Measurements from ENCODE around the gene FYN.

FYN gene

DNA sequence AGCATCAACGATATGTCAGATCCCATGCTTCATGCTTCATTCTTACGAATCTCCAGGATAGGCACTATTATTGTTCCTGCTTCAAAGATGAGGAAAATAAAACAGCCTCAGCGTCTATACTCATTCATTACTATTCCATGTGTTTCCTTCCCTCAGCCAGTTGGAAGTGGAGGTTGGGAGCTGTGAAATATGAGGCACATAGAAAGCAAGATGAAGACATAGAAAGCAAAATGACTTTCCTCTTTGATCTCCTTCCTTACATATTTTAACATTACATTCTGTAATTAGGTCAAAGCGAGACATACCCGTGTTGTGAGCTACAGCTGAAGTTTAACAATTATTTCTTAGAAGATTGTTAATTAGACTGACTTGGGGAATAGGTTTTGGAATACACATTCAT lies 125.4 kb downstream of the FYN start:
- no peak for DNase-seq (ENCODE audit: low read depth)

DNA sequence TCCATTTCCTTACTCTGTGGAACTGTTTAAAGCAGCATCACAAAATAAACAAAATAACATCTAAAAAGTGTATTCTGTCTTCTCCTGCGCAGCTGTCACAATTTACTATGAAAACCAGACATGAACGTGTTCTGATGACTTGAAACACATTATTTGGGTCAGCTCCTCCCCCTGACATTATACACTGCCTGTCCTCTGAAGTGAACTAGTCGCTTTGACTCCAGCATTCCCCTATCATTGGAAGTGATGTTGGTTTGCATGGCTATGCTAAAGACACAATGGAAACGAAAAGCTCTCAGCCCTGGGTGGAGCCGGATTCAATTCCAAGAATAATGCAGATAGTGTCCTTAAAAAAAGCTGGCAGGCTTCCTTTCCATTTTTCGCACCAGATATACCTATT lies 125.9 kb downstream of the FYN start:
- no peak for DNase-seq (ENCODE audit: low read depth)

DNA sequence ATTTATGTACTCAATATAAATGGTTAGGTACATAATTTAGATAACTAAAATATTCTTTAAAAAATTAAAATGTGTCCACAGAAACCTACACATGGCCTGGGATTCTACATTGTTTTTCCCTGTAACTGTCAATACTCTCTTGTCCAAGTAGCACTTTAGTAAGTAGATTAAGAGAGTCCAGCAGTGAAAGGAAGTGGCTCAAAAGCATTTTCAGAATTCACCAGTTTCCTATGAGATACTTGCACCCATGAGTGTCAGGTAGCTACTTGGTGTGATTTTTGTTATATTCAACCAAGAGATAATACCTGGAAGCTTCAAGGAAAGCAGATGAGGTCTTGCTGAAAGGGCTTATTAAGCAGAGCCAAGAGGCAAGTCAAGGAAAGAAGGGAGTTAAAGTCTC lies 126.3 kb downstream of the FYN start:
- no peak for DNase-seq (ENCODE audit: low read depth)

DNA sequence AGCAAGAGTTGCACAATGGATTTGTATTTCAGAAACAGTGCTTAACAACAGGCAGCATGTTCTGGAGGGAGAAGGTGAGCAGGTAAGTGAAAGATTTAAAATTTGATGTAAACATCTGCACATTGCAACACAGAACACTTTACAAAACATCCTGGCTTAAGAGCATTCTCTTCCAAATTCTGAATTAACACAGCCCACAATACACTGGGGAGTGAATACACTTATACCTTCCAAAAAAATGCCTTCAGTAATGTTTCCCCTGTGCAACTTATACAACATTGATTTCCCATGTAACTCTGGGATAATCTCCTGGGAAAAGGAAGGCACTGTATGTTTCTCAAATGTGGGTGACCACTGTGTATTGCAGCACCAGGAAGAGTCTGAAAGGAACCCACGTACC lies 127.6 kb downstream of the FYN start:
- no peak for DNase-seq (ENCODE audit: low read depth)

DNA sequence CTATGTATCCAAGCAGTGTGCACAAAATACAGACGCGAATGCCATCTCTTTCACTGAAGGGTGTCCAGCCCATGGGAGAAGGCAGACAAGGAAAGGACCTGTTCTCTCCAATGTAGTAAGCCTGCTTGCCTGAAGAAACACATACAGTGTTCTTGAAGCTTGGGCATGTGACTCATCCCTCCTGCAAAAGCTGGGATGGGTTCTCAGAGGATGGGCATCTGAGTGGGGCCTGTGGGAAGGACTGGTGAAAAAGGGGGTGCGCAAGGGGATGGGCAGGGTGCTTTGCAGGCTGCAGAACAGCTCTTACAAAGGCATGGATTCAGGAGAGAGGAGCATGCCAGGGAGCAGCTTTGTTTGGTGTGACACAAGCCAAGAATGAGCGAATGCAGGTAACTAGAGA lies 128.1 kb downstream of the FYN start:
- no peak for DNase-seq (ENCODE audit: low read depth)

DNA sequence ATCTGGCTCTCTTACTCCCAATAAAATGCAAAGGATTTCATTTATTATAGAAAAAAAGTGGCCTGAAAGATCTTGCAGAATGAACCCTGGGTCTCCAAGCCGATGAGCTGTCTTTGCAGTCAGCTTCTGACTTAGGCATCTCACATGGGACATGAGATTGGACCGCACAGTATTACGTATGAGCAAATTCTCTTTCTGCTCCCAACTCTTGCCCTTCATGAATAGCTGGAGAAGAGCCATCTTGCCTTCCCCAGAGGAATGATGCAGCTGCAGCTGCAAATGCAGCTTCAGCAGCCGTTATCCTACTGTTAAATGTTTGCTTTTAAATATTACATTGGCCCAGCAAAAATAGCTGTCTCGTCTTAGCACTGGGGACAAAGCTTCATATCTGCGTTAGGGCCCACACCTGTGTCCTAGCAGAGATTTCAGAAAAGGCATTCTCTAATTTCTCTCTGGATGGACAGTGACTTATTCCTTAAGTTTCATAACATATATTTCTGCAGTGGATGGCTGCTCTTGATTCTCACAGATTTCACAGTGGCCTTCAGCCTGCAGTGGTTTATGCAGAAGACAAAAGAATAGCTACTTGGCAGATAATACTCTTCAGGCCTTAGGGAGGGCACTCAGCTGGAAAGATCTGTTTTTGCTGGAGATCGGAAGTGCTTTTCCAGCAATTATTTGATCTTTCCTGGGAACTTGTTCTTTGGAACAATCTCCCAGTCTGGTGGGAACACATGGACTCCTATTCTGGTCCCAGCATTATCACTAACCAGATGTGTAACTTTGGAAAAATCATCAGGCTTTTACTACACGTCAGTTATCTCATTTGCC lies 129.2 kb downstream of the FYN start:
- peak; percentile 78 for DNase-seq (ENCODE audit: low read depth)

DNA sequence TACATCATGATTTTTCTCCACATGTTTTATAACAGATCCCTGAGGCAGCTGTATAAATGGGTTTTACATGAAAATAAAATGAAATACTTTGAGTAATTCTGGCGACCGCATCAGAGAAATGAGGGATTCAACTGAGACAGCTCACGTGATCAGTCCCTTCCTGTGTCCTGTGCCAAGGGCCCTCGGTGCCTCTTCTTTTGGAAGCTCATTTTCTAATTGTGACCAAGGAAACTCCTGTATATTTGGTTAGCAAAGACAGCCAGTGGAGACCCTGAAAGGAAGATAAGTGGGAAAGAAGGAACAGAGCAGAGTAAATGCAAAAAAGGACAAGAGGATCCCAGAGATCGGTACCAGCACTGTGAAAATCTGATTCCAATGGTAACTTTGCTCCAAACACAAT lies 129.9 kb downstream of the FYN start:
- DNase-seq (ENCODE audit: low read depth) = no peak

DNA sequence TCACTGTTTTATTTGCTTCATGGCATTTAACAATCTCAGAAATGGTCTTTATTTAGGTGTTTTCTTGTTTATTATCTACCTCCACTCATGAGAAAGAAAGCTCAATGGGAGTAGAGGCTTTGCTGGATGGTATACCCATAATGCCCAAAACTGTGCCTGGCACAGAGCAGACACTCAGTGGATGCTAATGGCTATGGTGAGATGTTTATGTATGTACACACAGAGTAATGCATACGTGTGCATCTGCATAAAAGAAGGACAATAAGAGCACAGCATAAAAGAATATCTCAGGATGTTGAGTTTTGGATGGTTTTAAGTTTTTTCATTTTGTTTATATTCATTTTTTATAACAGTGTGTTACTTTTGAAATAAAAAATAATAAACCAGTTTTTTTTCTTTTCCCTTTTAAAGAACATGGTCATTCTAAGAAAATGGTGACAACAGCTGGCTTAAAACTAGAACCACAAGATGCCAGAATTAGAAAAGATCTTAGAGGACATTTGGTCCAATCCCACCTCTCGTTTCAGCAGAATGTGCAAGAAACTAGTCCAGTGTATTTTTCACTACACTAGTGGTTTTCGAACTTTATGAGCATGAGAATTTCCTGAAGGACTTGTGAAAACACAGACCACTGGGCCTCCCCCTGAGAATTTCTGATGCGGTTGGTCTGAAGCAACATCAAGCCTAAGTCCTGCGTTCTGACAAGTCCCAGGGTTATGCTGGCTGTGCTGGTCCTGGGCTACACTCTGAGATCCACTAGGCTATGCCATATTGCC lies 131.9 kb downstream of the FYN start:
- no peak for DNase-seq (ENCODE audit: low read depth)

DNA sequence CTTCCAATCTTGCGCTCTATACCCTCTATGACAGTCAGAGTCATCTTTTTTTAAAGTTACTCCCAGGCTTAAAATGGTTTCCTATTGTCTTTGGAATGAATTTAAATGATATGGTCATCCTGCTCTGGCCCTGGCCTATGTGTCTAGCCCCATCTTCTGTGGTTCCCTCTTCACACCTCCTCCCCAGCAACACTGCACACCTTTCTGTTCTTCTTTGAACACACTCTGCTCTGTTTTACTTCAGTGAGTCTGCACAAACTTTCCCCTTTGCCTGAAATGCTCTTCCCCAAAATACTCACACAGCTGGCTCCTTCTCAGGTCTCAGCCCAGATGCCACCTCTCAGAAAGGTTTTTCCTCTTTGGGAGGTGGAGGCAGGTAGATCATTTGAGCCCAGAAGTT lies 132.7 kb downstream of the FYN start:
- DNase-seq (ENCODE audit: low read depth) = no peak

DNA sequence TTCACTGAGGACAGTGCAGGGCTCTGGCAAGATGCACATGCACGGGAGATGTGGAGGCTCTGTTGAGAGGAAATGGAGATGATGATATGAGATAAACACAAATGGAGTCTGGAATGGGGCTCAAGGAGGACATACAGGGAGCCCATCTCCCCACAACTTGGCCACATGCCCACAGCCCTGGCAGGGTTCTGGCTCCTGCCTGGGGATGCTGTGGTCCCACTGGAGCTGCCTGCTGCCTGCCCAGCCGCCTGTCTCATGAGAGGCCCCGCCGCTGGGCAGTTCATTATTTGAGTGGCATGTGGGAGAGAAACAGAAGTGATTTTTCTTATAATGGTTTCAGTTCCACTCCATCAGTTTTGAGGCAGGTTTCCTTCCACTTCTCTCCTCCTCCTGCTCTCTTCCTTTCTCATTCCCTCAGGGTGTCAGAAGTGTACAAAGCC lies 134.0 kb downstream of the FYN start:
- no peak for DNase-seq (ENCODE audit: low read depth)

DNA sequence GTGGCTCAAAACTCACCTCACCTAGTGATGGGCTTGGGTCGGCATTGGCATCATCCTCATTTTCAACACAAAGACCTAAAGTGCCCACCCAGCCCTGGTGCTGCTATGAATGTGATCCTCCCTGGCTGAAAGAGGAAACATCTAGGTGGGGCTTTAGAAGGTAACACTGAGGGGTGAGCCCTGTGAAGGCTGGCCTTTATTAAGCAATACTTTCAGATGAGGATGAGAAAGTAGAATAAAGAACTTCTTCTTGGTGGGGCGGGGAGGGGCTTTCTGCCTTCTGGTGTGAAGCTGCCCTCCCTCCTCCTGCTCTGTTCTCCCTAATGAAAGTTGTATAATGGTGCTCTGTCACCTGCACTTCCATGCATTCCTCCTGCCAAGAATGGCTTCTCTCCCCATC lies 134.6 kb downstream of the FYN start:
- no peak for DNase-seq (ENCODE audit: low read depth)

DNA sequence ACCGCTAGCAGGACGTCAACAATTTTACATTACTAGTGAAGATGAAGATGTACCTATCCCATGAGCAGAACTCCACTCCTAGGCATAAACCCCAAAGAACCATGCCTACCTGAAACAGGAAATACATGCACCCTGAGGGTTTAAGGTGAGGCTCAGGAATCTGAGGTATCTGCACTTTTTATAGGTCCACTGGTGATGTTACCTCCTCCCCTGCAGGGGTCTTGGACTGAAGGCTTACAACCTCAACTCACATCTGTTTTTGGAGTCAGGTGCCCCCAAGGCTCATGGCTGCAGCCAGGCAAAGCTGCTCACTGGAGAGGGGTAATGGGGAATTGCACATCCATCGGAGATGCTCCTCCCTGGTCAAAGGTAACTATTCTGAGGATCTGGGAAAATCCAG lies 135.1 kb downstream of the FYN start:
- DNase-seq (ENCODE audit: low read depth) = no peak

DNA sequence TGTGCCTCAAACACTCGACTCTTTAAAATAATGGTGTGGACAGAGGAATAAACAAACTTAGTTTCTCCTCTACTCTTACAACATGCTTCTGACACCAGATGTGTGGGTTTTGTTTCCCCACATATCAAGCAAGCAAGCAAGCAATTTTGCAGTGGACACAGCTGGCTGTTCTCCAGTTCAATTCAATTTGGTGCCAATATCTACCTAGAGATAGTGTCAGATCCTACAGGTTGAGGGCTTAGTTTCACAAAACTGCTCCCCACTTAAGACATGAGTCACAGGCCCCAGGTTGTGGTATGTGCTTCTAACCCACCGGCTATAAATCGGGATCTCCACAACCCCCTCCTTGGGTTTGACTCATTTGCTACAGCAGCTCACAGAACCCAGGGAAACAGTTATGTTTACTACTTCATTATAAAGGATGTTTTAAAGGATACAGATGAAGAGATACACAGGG lies 136.2 kb downstream of the FYN start:
- DNase-seq (ENCODE audit: low read depth) = peak; percentile 55

DNA sequence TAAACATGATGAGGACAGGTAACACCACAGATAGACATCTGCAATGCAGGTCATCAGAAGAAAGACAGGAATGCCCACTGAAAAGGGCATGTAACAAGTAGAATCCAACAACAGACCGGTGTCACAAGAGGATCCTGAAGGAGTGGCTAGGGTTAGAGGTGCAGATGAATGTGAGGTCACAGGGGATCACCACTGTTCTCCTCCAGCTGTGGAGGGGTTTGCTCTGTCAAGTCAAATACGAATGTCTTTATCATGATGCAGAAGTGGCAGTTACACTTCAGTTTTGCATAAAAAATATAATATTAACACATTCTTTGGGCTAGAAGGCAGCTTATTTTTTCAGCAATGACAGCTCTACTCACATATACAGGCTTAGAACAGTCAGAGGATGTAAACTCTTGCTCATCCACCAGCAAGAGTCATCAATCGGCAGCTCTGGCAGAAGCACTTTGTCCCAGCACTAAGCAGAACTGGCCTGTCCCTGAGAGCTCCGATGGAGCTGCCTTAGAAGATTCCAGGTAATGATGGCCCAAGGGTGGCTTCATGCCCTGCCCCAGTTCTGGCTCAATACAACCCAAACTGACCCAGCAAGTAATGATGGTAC lies 137.1 kb downstream of the FYN start:
- no peak for DNase-seq (ENCODE audit: low read depth)

DNA sequence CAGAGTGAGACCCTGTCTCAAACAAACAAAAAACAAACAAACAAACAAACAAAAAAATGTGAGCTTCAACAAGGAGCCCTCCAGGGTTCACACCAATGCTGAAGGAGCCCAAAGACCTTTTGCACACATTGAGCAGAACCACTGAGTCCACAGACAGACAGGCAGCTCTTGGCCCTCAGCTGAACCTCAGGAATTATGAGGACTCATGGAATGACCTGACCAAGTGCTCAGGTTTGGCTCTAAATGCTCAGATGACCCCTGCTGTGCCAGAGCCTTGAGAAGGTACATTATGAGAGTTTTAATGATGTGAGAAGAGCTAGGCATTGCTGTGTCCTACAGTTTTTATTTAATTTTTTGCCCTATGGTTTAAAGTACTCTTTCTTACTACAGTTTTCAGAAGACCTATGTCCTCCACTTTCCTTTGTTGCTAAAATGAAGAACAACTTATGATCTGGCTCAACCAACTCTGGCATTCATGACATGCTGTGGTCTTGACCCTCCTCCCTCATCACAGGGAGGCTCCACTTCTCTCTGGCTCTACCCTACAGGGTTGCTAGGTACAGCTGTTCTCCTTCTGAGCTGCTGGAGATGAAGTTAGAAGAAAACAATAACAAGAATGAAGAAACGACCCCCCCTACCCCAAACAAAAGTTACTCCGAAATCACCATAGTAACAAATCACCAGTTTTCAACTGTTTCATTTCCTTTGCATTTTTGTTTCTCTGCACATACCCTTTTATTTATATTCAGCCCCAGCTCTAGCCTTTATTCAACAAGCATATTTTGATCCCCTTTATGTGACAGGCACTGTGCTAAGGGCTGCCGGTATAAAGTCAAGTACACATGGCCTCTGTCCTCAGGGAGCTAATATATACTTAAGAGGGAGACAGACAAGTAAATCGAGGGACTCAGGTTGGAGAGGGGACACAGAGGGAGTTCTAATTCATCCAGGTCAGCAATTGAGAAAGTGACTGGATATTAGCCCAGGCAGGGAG lies 138.9 kb downstream of the FYN start:
- no peak for DNase-seq (ENCODE audit: low read depth)

DNA sequence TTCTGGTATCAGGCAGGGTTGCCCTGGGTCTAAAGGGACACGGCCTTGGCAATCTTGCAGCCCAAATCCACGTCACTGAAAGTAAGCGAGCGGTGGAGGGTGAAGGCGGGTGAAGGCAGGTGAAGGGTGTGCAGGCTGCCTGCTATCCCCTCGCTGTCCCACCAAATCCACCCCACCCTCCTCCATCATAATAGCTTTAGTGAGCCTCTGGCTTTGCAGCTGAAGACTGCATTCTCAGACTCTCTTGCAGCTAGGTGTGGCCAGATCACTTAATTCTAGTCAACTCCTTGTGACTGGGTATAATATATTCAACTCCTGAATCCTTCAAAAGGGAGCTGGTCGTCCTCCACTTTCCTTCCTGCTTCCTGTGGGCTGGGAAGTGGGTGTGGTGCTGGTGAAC lies 140.9 kb downstream of the FYN start:
- DNase-seq (ENCODE audit: low read depth) = no peak

DNA sequence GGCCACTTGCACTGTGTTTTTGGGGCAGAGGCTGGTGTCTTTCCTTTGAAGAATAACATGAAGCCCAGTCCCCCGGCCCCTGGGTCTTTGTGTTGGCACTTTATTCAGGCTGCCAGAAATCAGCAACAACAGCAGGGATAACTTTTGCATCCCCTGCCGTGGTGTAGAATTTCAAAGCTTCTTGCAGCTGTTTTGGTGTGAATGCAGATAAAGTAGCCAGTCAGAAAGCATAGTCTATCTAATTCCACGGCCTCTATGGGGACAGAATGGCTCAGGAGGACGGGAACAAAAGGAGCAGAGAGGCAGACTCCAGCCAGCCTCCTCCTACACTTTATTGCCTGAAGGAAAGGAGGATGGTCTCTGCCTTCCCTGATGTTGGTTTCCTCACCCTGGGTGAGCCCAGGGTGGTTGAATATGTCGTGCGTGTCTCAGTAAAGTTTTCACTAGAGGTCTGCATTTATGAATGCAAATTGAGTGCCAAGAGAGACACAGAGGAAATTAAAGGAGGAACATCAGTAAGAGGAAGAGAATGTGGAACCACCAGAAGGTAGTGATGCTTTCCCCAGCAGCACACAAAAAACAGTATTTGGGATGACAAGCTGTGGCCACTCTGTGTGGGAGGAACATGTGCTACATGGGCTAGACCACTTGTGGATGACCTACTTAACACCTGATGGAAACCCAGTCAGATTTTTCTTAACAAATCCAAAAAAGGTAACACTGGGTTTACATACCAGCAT lies 141.6 kb downstream of the FYN start:
- DNase-seq (ENCODE audit: low read depth) = no peak

DNA sequence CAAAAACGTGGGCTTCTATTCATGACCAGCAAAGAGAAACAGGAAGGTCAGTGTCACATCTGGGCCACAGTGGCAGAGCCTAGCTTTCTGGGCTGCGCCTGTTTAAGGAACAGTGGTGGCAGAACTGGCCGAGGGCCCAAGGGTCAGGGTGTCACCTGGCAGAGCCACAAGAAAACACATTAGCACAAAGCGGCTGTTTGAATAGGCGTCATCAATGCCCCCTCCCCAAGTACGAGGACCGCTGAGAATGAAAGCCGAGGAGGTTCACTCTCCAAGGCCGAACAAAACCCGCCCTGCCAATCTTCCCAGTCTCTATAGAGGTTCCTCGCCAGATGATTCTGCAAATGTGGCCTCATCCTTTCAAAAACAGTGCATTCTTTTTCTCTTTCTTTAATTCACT lies 142.4 kb downstream of the FYN start:
- no peak for DNase-seq (ENCODE audit: low read depth)

DNA sequence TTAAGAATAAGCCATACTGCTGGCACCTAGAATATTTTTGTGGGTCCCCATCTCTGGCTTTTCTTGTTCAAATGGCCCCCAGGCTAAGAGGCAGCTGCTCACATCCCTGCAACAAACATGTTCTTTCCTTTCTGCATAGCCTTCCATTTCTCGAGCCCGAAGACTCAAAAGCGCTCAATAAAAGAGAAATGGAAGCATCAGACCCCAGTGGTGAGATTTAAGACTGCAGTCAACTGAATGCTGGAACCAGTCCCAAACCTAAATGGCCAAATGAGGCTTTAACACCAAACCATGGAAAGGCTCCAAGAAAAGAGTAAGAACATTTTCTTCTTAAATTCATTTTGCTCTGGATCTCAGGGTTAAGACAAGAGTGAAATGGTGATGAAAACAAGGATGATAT lies 145.4 kb downstream of the FYN start:
- no peak for DNase-seq (ENCODE audit: low read depth)

DNA sequence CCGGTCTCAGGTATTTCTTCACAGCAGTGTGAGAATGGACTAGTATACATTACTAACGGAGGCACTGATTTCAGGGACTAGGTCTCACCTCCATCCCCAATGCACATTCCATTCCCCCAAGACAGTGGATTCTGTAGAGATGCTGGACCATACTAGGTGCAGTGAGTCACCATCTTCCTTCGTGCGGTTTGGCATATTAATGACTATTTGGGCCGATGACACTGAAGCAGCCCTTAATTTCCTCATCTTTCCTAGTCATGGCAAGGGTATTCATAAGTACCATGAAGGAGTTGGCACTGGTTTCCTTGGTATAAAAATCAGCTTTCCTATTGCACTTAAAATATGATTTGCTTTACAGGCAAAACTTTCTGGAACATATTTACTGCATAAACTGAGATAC lies 146.2 kb downstream of the FYN start:
- DNase-seq (ENCODE audit: low read depth) = no peak

All from fibroblast of gingiva (primary cell).